Liver (tissue), 3 donors: ENCODE results near the gene ABCG8.

ENCODE experiments used
- ATF3 ChIP-seq: IDR thresholded peaks from 2 replicates; pipeline ENCODE4 v1.6.1; 2016; ENCODE audit warnings: antibody characterized with exemption
- CTCF ChIP-seq: fragments of 150-350 bp; IDR thresholded peaks from 2 replicates; pipeline ENCODE4 v1.5.1; 2017; ENCODE audit warnings: improper control_type of control experiment, low read depth, low read length; ENCODE audit not compliant: missing input control
- EGR1 ChIP-seq, 2 donors: IDR thresholded peaks; 2 replicates each; pipeline ENCODE4 v1.6.1; 2016 to 2018; ENCODE audit warnings: antibody characterized with exemption in 2 of 2, low read depth in 2 of 2
- FOXA1 ChIP-seq: IDR thresholded peaks from 2 replicates; pipeline ENCODE4 v1.6.1; 2016; ENCODE audit warnings: antibody characterized with exemption
- GABPA ChIP-seq, 2 donors: IDR thresholded peaks in 1 of 2; conservative IDR thresholded peaks in 1 of 2; 2 replicates each; pipeline ENCODE4 v1.6.1; 2016; ENCODE audit warnings: antibody characterized with exemption in 2 of 2, mild to moderate bottlenecking in 1 of 2, moderate library complexity in 1 of 2
- JUND ChIP-seq, 2 donors: IDR thresholded peaks; 2 replicates each; pipeline ENCODE4 v1.6.1; 2016; ENCODE audit warnings: antibody characterized with exemption in 2 of 2
- RAD21 ChIP-seq, 2 donors: IDR thresholded peaks; 2 replicates each; pipeline ENCODE4 v1.6.1; 2016; ENCODE audit warnings: antibody characterized with exemption in 2 of 2, mild to moderate bottlenecking in 2 of 2
- REST ChIP-seq: IDR thresholded peaks from 2 replicates; pipeline ENCODE4 v1.6.1; 2016; ENCODE audit warnings: antibody characterized with exemption, mild to moderate bottlenecking
- RXRA ChIP-seq, 2 donors: IDR thresholded peaks; 2 replicates each; pipeline ENCODE4 v1.6.1; 2017 to 2018; ENCODE audit warnings: antibody characterized with exemption in 2 of 2, mild to moderate bottlenecking in 1 of 2
- SP1 ChIP-seq: IDR thresholded peaks from 2 replicates; pipeline ENCODE4 v1.6.1; 2018; ENCODE audit warnings: antibody characterized with exemption, mild to moderate bottlenecking
- TAF1 ChIP-seq: conservative IDR thresholded peaks from 2 replicates; pipeline ENCODE4 v1.6.1; 2016; ENCODE audit warnings: antibody characterized with exemption, mild to moderate bottlenecking
- YY1 ChIP-seq: IDR thresholded peaks from 2 replicates; pipeline ENCODE4 v1.6.1; 2016; ENCODE audit warnings: antibody characterized with exemption, mild to moderate bottlenecking
- TF ChIP-seq, protein P1 (sequence below): IDR thresholded peaks from 2 replicates; pipeline ENCODE4 v1.6.1; 2016; ENCODE audit warnings: antibody characterized with exemption
- donor health status: healthy.
- donor health status: healthy.

GRCh38 chr2:43794956-43795355 lies 43.8 kb upstream of the ABCG8 start:
- TF ChIP-seq CTCF (no peak), REST (no peak), EGR1 (IDR thresholded peaks at IDR 0.05; ENCODE audit: low read depth in 2 of 2) (no peak), ATF3 (no peak), RAD21 (IDR thresholded peaks at IDR 0.05) (no peak), SP1 (no peak), TAF1 (no peak), RXRA (IDR thresholded peaks at IDR 0.05) (no peak), YY1 (no peak), GABPA (IDR thresholded peaks at IDR 0.05 in 1 of 2, conservative IDR thresholded peaks at IDR 0.05 in 1 of 2) (no peak), FOXA1 (no peak), JUND (IDR thresholded peaks at IDR 0.05) (no peak)
- TF ChIP-seq, protein P1, sequence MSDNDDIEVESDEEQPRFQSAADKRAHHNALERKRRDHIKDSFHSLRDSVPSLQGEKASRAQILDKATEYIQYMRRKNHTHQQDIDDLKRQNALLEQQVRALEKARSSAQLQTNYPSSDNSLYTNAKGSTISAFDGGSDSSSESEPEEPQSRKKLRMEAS: no peak
